ENCODE data around the gene PPIL1. TPM values are rescaled to one million over a fixed set of nuclear protein-coding genes. Genes with fewer than 3 reads are reported as not detected.

Gene PPIL1
- 94.2 TPM for polyA plus RNA-seq (2013, experiment 1 of 2)
- 88.6 TPM for polyA plus RNA-seq (2013, experiment 2 of 2)

DNA sequence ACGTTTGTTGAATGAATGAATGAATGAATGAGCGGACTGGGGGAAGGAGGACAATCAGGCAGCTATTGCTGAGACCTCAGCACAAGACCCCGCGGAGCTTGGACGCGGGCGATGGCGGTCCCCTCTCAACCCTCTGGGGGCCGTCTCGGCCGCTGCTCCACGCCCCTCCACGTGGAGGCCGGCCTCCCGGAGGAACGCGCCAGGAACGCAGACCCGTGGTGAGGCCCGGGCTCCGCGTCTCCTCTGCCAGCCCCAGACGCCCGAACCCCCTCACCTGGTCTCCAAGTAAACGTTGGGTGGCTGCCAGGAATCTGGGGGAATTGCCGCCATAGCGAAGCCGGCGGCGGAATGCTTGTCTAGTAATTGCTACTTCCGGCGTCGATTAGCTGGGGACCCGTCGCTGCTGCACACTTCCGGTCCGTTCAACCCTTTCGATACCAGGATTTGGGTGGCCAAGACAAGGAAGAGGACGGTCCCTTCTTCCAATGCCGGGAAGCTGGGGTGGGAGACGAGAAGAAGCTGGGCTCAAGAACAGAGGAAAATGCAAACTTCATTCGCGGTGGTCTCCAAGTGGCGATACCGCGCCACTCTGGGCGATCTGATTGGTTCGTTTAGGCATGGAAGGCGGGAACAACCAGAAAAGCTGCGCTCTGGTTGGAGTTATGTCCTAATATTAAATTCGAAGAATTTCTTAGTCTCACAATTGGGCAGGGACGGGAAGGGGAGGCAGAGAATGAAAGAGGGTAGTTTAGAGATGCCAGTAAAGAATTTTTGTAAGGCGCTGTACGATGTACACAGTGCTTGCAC, at the start of gene PPIL1:
Gene PPIL1, minus strand, starts transcription at position 361 of the 807 bp plus-strand sequence. Its CDS starts 31 bp downstream, at position 330.
- peak within 1 kb of the TSS; percentile 89 for H3K9ac ChIP-seq (ENCODE audit: low read depth, low read length)
- H3K36me3 ChIP-seq (ENCODE audit: insufficient read depth, low read length) = peaks cover 33% of the 10 kb centered on the region
- H3K27me3 ChIP-seq (ENCODE audit: insufficient read depth, low read length) = peaks cover 6% of the 10 kb centered on the region; the same call in 1 of the 2 replicates
- H3K27ac ChIP-seq (ENCODE audit: low read depth, low read length) = peak within 1 kb of the TSS; percentile 96
- peaks cover 14% of the 10 kb centered on the region for H3K4me1 ChIP-seq (ENCODE audit: insufficient read depth, low read length)
- H3K9me3 ChIP-seq (ENCODE audit: insufficient read depth, low read depth, low read length) = no peaks in the 10 kb centered on the region
- peak within 1 kb of the TSS; percentile 79 for H3K4me3 ChIP-seq (ENCODE audit: low read length)
- WGBS = under 1% methylated on average over 52 of the region's 54 CpGs

DNA sequence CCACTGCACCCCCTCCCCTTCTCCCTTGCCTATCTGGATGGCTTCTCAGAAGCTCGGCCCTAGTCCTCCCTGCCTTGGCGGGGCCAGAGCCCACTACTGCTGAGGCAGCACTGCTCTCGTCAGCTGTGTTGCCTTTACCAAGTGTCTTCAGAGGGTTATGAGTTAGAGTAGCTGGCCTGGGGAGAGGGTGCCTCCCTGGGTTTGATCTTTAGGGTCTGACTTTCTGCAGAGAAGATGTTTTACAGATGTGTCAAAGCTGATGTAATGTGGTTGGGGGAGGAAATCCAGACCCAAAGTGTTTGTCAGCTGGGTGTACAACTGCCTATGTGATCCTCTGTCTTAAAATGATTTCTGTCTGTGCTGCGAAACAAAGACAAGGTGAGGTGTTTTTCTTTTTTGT, 49.5 kb upstream of the PPIL1 start:
- no peaks in the 10 kb centered on the region for H3K4me1 ChIP-seq (ENCODE audit: insufficient read depth, low read length)
- 89% methylated on average over 4 of the region's 4 CpGs for WGBS

DNA sequence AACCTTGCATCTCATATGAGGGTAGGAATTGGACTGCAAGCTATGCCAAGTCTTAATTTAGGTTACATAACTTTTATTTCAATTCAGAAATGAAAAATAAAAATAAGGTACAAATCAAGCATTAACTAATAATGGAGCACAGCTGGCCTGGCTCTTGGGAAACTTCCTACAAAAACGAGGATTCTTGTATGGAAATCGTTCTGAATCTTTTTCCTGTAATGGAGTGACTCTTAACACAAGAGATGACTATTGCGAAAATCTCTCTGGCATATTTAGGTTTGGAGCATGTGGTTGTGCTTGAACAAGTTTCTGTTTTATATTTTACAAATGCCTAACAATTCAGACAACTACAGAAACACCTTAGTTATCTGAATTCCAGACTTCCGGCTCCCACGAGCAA, 45.9 kb upstream of the PPIL1 start:
- no peaks in the 10 kb centered on the region for H3K36me3 ChIP-seq (ENCODE audit: insufficient read depth, low read length)
- no peaks in the 10 kb centered on the region for H3K4me1 ChIP-seq (ENCODE audit: insufficient read depth, low read length)
- H3K9ac ChIP-seq (ENCODE audit: low read depth, low read length) = no peak overlapping the region
- no peaks in the 10 kb centered on the region for H3K27me3 ChIP-seq (ENCODE audit: insufficient read depth, low read length)
- 87% methylated on average over 5 of the region's 5 CpGs for WGBS
- H3K27ac ChIP-seq (ENCODE audit: low read depth, low read length) = no peak overlapping the region
- H3K9me3 ChIP-seq (ENCODE audit: insufficient read depth, low read depth, low read length) = no peaks in the 10 kb centered on the region
- H3K4me3 ChIP-seq (ENCODE audit: low read length) = no peak overlapping the region

More for the DNA sequence above, 49.5 kb upstream of the PPIL1 start:
- no peak overlapping the region for H3K4me3 ChIP-seq (ENCODE audit: low read length)
- no peak overlapping the region for H3K9ac ChIP-seq (ENCODE audit: low read depth, low read length)
- H3K27ac ChIP-seq (ENCODE audit: low read depth, low read length) = no peak overlapping the region
- H3K27me3 ChIP-seq (ENCODE audit: insufficient read depth, low read length) = no peaks in the 10 kb centered on the region
- no peaks in the 10 kb centered on the region for H3K9me3 ChIP-seq (ENCODE audit: insufficient read depth, low read depth, low read length)
- no peaks in the 10 kb centered on the region for H3K36me3 ChIP-seq (ENCODE audit: insufficient read depth, low read length)

DNA sequence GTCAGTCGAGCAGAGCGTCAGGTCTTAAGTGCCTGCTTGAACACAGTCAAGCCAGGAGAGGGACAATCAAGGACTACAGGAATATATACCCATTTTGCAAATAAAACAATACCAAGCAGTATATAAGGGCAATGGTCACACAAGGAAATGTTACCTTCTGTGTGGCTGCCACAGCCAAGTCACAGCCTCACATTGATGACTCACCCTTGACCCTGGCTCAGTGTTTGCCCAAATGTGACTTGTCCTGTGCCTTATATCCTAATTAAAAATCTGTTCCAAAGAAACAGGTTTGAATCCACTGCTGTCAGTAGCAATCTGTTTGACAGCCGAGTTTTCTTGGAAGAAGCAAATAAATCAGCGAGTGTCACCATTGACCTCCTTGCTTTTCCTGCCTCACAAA, 45.4 kb upstream of the PPIL1 start:
- Histone ChIP-seq H3K27me3 (ENCODE audit: insufficient read depth, low read length) (no peaks in the 10 kb centered on the region), H3K36me3 (ENCODE audit: insufficient read depth, low read length) (no peaks in the 10 kb centered on the region)

DNA sequence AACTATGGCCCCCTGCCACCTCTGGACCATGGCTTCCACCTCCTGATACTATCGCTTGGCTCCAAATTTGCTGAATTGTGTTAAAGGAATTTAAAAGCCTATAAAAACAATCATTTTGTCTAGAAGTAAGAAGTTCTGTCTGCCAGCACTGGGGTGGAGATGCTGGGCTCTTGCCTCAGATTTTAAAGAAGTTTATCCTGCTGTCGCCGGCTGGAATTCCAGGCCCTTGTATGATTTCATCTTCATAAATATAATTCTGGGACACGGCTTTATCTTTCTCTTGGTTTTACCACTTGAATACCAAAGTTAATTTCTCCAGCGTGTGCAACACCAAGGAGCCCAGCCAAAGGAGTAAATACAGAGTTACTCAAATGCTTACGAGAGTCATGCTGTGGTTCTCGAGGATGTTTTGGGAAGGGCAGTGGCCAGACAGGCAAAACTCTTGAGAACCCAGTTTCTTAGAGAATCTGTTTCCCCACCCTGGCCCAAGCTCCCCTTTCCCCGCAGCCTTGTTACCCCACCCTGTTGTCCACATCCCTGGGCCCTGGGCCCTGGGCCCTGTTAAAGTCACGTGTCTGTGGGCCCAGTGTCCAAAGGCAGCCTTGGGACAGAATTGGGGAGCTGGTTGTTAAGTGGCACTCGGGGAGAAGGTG, 43.1 kb upstream of the PPIL1 start:
- no peak overlapping the region for H3K4me3 ChIP-seq (ENCODE audit: low read length)
- H3K4me1 ChIP-seq (ENCODE audit: insufficient read depth, low read length) = no peaks in the 10 kb centered on the region
- 95% methylated on average over 10 of the region's 10 CpGs for WGBS
- H3K9ac ChIP-seq (ENCODE audit: low read depth, low read length) = no peak overlapping the region
- H3K27ac ChIP-seq (ENCODE audit: low read depth, low read length) = no peak overlapping the region
- H3K36me3 ChIP-seq (ENCODE audit: insufficient read depth, low read length) = no peaks in the 10 kb centered on the region
- H3K27me3 ChIP-seq (ENCODE audit: insufficient read depth, low read length) = no peaks in the 10 kb centered on the region
- H3K9me3 ChIP-seq (ENCODE audit: insufficient read depth, low read depth, low read length) = no peaks in the 10 kb centered on the region

More for the DNA sequence above, 45.4 kb upstream of the PPIL1 start:
- 90% methylated on average over 4 of the region's 4 CpGs for WGBS
- Histone ChIP-seq H3K4me3 (ENCODE audit: low read length) (no peak overlapping the region), H3K9me3 (ENCODE audit: insufficient read depth, low read depth, low read length) (no peaks in the 10 kb centered on the region), H3K9ac (ENCODE audit: low read depth, low read length) (no peak overlapping the region), H3K4me1 (ENCODE audit: insufficient read depth, low read length) (no peaks in the 10 kb centered on the region), H3K27ac (ENCODE audit: low read depth, low read length) (no peak overlapping the region)

DNA sequence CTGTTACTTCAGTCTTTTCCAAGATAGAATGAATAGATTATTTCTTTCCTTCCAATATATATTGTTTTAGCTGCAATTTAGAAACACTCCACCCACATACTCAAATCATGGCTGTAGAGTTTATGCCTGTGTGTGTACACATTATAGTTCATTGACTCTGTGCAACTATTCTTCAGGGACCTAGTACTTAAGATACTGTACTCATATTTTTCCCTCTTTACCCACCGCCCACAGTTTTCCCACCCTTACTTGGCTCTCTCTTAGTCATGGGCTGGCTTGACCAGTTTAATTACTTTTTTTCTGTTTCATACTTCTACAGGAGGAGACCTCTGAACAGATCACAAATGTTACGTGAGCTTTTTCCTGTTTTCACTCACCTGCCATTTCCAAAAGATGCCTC, 41.5 kb upstream of the PPIL1 start:
- no peaks in the 10 kb centered on the region for H3K4me1 ChIP-seq (ENCODE audit: insufficient read depth, low read length)
- no peak overlapping the region for H3K4me3 ChIP-seq (ENCODE audit: low read length)
- no peaks in the 10 kb centered on the region for H3K36me3 ChIP-seq (ENCODE audit: insufficient read depth, low read length)
- WGBS = 88% methylated on average over 2 of the region's 2 CpGs
- no peaks in the 10 kb centered on the region for H3K9me3 ChIP-seq (ENCODE audit: insufficient read depth, low read depth, low read length)
- no peak overlapping the region for H3K27ac ChIP-seq (ENCODE audit: low read depth, low read length)
- no peak overlapping the region for H3K9ac ChIP-seq (ENCODE audit: low read depth, low read length)
- H3K27me3 ChIP-seq (ENCODE audit: insufficient read depth, low read length) = no peaks in the 10 kb centered on the region

DNA sequence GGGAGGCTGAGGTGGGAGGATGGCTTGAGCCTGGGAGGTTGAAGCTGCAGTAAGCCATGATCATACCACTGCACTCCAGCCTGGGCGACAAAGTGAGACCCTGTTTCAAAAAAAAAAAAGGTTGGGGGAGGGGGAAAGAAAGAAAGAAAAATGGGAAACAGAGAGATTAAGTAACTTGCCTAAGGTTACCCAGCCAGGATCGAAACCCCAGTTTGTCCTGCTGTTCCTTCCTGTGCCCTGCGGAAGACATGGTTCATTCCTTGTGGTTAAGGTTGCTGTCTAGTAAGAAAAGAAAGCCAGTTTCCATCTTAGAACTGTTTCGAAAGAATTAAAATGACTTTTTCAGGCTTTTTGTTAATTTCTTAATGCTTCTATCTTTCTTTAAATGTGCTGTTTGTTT, 41.0 kb upstream of the PPIL1 start:
- Histone ChIP-seq H3K36me3 (ENCODE audit: insufficient read depth, low read length) (no peaks in the 10 kb centered on the region), H3K27ac (ENCODE audit: low read depth, low read length) (no peak overlapping the region), H3K4me3 (ENCODE audit: low read length) (no peak overlapping the region), H3K27me3 (ENCODE audit: insufficient read depth, low read length) (no peaks in the 10 kb centered on the region), H3K4me1 (ENCODE audit: insufficient read depth, low read length) (no peaks in the 10 kb centered on the region), H3K9ac (ENCODE audit: low read depth, low read length) (no peak overlapping the region), H3K9me3 (ENCODE audit: insufficient read depth, low read depth, low read length) (no peaks in the 10 kb centered on the region)
- WGBS = 89% methylated on average over 4 of the region's 4 CpGs

DNA sequence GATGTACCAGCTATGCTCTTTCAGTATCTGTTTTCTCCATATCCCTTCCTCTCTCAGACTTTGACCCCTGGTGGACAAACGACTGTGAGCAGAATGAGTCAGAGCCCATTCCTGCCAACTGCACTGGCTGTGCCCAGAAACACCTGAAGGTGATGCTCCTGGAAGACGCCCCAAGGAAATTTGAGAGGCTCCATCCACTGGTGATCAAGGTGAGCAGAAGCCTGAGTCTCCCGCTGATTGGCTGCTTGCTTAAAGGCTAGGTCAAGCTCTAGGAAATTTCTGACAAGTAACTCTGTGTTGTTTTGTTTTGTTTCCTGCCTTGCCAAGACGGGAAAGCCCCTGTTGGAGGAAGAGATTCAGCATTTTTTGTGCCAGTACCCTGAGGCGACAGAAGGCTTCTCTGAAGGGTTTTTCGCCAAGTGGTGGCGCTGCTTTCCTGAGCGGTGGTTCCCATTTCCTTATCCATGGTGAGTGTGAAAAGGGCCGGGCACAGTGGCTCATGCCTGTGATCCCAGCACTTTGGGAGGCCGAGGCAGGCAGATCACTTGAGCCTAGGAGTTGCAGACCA, 39.7 kb upstream of the PPIL1 start:
- Histone ChIP-seq H3K9me3 (ENCODE audit: insufficient read depth, low read depth, low read length) (no peaks in the 10 kb centered on the region), H3K27ac (ENCODE audit: low read depth, low read length) (no peak overlapping the region), H3K36me3 (ENCODE audit: insufficient read depth, low read length) (no peaks in the 10 kb centered on the region), H3K27me3 (ENCODE audit: insufficient read depth, low read length) (no peaks in the 10 kb centered on the region), H3K9ac (ENCODE audit: low read depth, low read length) (no peak overlapping the region), H3K4me1 (ENCODE audit: insufficient read depth, low read length) (no peaks in the 10 kb centered on the region), H3K4me3 (ENCODE audit: low read length) (no peak overlapping the region)
- WGBS = 53% methylated on average over 10 of the region's 10 CpGs

DNA sequence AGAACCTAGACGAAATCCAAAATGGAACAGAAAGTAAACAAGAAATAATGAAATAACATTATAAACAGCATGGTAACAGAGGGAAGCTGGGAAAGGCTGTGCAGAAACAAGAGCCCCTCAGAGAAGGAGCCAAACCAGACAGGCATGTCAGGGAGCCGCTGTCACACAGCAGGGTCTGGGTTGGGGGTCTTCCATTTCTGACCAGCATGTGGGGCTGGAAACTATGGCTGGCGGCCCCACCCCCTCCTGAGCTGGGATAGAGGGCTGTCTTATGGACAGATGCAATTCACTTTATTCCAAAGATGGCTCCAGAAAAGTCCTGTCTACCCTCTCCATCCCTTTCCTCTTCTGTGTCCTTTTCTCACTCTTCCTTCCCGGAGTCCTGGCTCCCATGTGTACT, 38.5 kb upstream of the PPIL1 start:
- H3K4me1 ChIP-seq (ENCODE audit: insufficient read depth, low read length) = no peaks in the 10 kb centered on the region
- no peak overlapping the region for H3K9ac ChIP-seq (ENCODE audit: low read depth, low read length)
- H3K36me3 ChIP-seq (ENCODE audit: insufficient read depth, low read length) = no peaks in the 10 kb centered on the region
- H3K9me3 ChIP-seq (ENCODE audit: insufficient read depth, low read depth, low read length) = no peaks in the 10 kb centered on the region
- no peak overlapping the region for H3K4me3 ChIP-seq (ENCODE audit: low read length)
- no peak overlapping the region for H3K27ac ChIP-seq (ENCODE audit: low read depth, low read length)
- H3K27me3 ChIP-seq (ENCODE audit: insufficient read depth, low read length) = no peaks in the 10 kb centered on the region
- WGBS = 87% methylated on average over 3 of the region's 4 CpGs

DNA sequence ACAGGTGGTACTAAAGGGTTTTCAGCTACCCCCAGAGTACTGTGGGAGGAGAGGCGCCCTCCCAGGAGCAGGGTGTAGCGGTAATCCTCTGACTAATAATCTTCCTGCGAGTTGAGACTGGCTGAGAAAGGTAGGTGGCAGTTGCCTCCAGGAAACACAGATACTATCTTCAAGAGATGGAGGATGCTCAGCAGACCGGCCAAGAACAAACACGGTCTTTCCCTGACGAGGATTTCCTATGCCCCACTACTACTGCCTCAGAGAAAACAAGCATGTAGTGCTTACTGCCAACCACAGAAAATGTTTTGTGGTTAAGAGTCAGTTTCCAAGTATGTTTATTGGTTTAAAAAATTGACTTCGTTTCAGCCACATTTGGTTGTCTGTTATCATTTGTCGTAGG, 38.0 kb upstream of the PPIL1 start:
- no peaks in the 10 kb centered on the region for H3K36me3 ChIP-seq (ENCODE audit: insufficient read depth, low read length)
- H3K4me3 ChIP-seq (ENCODE audit: low read length) = no peak overlapping the region
- no peak overlapping the region for H3K27ac ChIP-seq (ENCODE audit: low read depth, low read length)
- no peaks in the 10 kb centered on the region for H3K4me1 ChIP-seq (ENCODE audit: insufficient read depth, low read length)
- no peak overlapping the region for H3K9ac ChIP-seq (ENCODE audit: low read depth, low read length)
- H3K9me3 ChIP-seq (ENCODE audit: insufficient read depth, low read depth, low read length) = no peaks in the 10 kb centered on the region
- H3K27me3 ChIP-seq (ENCODE audit: insufficient read depth, low read length) = no peaks in the 10 kb centered on the region
- 85% methylated on average over 8 of the region's 8 CpGs for WGBS

DNA sequence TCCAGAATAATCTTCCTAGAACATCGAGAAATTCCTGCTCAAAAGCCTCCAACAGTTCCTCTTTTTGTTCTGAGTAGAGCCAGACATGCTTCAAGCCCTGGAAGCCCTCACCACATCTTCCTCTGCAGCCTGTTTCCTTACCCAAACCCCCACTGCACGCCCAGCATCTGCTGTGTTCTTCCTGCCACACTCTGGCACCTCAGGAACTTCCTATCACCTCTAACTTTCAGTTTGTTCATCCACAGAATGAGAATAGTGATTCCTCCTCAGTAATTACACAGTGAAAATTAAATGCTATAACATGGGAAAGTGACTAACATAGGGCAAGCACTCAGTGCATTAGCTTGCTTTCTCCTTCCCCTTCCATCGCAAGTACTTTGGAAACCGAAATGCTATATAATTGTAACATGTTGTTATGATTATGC, 37.4 kb upstream of the PPIL1 start:
- no peak overlapping the region for H3K4me3 ChIP-seq (ENCODE audit: low read length)
- no peak overlapping the region for H3K27ac ChIP-seq (ENCODE audit: low read depth, low read length)
- WGBS = 86% methylated on average over 3 of the region's 4 CpGs

More for the DNA sequence above, 37.4 kb upstream of the PPIL1 start:
- Histone ChIP-seq H3K4me1 (ENCODE audit: insufficient read depth, low read length) (no peaks in the 10 kb centered on the region), H3K9me3 (ENCODE audit: insufficient read depth, low read depth, low read length) (no peaks in the 10 kb centered on the region), H3K9ac (ENCODE audit: low read depth, low read length) (no peak overlapping the region), H3K27me3 (ENCODE audit: insufficient read depth, low read length) (no peaks in the 10 kb centered on the region), H3K36me3 (ENCODE audit: insufficient read depth, low read length) (no peaks in the 10 kb centered on the region)
